Coronary artery (tissue), 2 donors: ENCODE measurements around the gene CARMIL3.
"Not testable (repeated sequence)": the region's sequence is repeated elsewhere in the genome, so short reads cannot be mapped to it uniquely, and the experiment has no call there.

ENCODE experiments used
- DNase-seq: peaks from one replicate; pipeline ENCODE4 v3.0.0-alpha.2; 2017; ENCODE audit warnings: low spot score
- H3K27ac ChIP-seq, 2 donors: fragments of 200-600 bp; sonication (generic); one replicate each; pipeline ENCODE4 v1.5.1; 2016 to 2019
- H3K4me3 ChIP-seq: fragments of 200-600 bp; sonication (generic); 2 replicates; pipeline ENCODE4 v1.5.1; 2016; ENCODE audit warnings: mild to moderate bottlenecking, moderate library complexity
- TF ChIP-seq, protein P1 (sequence below): fragments of 200-600 bp; sonication (generic); IDR thresholded peaks from one replicate; pipeline ENCODE4 v1.5.1; 2019; ENCODE audit warnings: antibody characterized with exemption

Gene CARMIL3

DNA sequence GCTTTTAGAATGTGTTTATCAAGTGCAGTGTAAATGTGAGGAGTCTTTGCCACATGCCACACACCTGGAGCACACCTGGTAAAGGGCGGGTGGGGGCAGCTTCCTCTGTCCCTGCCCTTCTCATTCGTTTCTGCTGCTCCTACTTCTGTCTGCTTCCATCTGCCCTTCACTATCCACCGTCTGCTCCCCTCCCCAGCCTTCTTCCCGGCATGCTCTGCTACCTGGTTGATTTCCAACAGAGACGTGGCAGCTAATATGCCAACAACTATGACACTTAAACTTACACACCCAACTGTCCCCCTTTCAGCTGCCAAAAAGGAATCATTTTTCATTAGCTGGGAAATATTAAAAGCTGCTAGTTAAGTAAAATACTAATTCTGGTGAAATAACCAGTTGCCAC lies 9.1 kb upstream of the CARMIL3 start:
- no peak overlapping the region for H3K27ac ChIP-seq
- no peak overlapping the region for H3K4me3 ChIP-seq
- no peak for DNase-seq
- TF ChIP-seq, protein P1, sequence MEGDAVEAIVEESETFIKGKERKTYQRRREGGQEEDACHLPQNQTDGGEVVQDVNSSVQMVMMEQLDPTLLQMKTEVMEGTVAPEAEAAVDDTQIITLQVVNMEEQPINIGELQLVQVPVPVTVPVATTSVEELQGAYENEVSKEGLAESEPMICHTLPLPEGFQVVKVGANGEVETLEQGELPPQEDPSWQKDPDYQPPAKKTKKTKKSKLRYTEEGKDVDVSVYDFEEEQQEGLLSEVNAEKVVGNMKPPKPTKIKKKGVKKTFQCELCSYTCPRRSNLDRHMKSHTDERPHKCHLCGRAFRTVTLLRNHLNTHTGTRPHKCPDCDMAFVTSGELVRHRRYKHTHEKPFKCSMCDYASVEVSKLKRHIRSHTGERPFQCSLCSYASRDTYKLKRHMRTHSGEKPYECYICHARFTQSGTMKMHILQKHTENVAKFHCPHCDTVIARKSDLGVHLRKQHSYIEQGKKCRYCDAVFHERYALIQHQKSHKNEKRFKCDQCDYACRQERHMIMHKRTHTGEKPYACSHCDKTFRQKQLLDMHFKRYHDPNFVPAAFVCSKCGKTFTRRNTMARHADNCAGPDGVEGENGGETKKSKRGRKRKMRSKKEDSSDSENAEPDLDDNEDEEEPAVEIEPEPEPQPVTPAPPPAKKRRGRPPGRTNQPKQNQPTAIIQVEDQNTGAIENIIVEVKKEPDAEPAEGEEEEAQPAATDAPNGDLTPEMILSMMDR: no peak

DNA sequence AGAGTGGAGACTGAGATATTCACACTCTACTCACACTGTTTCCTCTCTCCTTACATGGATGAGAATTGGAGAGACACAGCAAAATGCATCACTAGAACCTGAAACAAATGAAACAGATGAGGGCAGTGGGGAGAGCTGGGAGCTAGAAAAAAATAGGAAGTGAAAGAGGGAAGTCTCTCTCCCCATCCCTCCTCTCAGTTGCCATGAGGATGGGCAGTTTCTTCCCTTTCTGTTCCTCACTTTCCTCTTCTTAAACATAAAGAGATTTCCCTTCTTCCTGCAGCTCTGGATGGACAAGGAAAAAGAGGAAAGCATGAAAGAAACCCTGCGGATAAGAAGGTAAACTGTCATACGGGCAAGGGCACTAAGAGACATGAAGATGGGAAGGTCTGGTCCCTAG lies 2.8 kb upstream of the CARMIL3 start:
- not testable (repeated sequence) for H3K4me3 ChIP-seq, DNase-seq, H3K27ac ChIP-seq

DNA sequence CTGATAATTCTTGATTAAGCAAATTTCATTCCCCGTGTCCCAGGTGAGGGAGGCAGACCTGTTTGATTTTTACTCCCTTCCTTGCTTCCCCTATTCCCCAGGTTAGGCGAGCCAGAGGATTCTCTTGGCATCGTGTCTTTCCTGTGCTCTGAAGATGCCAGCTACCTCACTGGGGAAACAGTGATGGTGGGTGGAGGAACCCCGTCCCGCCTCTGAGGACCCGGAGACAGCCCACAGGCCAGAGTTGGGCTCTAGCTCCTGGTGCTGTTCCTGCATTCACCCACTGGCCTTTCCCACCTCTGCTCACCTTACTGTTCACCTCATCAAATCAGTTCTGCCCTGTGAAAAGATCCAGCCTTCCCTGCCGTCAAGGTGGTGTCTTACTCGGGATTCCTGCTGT lies 1.1 kb upstream of the CARMIL3 start:
- not testable (repeated sequence) for H3K4me3 ChIP-seq, H3K27ac ChIP-seq
- peak; percentile 33 for DNase-seq

DNA sequence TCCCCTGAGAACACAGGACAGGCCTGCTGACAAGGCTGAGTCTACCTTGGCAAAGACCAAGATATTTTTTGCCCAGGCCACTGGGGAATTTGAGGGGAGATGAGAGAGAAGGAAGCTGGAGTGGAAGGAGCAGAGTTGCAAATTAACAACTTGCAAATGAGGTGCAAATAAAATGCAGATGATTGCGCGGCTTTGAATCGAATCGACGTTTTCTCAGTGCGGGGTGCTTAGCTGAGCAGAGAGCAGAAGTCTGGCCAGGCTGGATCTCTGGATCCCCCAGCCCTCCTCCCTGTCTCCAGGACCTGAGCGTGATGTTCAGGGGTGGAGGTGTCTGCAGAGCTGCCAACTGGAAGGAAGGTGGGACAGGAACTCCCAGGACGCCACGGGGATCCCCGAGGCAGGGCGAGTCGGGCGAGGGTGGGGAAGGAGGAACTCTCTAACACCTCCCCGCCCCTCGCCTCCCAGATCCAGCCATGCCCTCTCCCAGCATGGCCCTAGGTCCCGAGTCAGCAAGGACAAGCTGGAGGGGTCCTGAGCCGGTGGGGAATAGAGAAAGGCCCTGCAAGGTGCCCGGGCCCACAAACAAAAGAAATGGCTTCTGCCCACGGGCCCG lies 527 bp upstream of the CARMIL3 start:
- peak overlapping the region; percentile 77 for H3K4me3 ChIP-seq
- peak overlapping the region in 1 of 2 donors; percentile 23 for H3K27ac ChIP-seq
- peak; percentile 58 for DNase-seq
- TF ChIP-seq, protein P1: no peak

DNA sequence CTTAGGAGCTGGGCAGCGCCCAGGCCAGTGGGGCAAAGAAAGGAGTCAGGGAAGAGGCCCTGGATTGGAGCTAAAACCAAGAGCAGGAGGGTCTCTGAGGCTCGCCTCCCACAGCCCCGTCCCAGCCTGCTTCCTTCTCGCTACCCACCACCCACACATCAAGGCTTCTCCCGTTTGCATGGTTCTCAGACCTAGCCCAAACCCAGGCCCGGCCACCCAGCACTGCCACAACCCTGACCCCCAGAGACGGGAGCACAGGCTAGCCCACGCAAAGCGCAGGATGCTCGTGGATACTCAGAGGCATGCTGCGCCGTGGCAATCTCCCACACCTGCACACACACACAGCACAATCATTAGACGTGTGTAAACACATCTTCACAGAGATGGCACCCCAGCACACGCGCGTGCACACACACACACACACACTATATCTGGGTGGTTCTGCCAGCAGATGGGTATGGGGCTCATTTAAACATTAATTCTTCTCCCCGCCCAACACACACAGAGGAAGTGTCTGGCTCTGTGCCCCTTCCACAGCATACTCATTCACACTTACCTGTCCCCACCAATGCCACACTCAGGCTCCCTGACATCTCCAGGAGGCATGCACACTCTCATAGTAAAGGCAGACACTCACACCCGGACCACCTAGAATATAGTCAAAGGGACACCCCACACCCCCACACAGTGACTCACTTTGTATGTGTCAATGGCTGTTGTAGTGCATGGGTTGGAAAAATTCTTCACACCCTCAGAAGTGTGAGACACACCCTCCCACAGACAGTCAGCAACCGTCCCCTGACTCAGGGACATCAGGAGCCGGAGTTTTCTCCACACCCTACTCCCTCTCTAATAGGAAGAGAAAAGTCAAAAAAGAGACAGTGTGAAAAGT lies 1.1 kb downstream of the CARMIL3 start:
- Histone ChIP-seq H3K4me3 (peak overlapping the region; percentile 77), H3K27ac (no peak overlapping the region)
- DNase-seq: no peak
- TF ChIP-seq, protein P1: no peak

DNA sequence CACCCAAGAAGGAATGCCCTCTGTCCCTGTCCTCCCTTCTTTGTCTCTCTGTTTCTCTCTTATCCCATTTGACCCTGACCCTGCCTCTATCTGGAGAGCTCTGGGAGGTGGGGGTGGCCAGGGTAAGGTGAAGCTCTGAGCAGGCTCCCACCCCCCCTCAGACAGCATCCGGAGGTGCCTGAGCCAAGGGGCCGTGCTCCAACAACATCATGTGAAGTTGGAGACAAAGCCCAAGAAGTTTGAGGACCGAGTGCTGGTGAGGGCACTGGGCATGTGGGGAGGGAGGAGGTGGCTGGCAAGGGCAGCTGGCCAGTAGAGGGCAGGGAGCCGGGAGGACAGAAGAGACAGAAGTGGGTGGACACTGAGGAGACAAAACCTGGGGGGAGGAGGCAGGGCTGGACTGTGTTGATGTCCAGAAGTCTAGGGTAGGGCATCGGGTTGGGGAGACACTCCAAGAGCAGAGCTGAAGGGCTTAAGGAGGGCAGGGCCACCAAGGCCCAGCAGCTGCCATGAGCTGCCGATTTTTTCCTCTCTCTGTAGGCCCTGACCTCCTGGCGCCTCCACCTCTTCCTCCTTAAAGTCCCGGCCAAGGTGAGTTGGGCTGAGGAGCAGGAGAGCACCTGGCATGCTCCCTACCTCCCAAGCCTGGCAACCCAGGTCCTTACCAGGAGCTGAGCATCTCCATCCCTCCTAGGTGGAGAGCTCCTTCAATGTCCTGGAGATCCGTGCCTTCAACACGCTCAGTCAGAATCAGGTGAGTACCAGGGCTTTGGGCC lies 1.9 kb downstream of the CARMIL3 start:
- H3K27ac ChIP-seq: no peak overlapping the region
- H3K4me3 ChIP-seq: no peak overlapping the region
- TF ChIP-seq, protein P1: no peak
- no peak for DNase-seq

DNA sequence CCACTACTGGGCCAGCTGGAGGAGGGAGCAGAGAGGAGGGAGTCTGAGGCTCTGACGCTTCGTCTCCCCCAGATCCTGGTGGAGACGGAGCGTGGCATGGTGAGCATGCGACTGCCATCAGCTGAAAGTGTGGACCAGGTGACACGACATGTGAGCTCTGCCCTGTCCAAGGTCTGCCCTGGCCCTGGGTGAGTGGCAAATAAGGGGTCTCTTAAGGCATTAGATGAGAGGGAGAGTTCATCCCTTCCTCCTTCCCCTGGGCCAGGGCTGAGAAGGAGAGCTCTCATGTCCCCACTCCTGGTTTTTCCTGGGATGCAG lies 2.5 kb downstream of the CARMIL3 start:
- TF ChIP-seq, protein P1: no peak
- no peak overlapping the region for H3K4me3 ChIP-seq
- no peak for DNase-seq
- H3K27ac ChIP-seq: no peak overlapping the region
